ENCODE data around the gene RAB11FIP4. TPM values are rescaled to one million over a fixed set of nuclear protein-coding genes. Genes with fewer than 3 reads are reported as not detected.

Gene RAB11FIP4
- total and polyA plus RNA-seq, 2 of the 8 experiments (the other 6 are each of a cell fraction or from before 2014, with no cell fraction given) = 21.7 to 53.2 TPM

DNA sequence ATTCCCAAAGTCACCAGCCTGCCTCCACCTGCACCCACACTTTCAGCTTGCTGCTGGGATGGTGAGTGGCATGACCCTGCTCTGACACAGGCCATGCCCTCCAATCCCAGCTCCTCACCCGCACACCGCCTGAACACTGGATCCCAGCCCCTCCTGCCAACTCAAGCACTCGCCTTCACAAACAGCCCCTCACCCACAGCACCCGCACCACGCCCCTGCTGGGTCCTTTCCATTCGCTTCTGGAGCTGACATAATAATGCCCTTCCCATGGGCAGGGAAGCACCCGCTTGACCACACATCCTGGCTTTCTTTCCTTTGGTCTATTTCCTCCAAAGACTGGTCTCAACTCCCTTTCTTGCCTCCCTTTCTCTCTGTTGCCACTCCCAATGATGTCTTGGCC lies 57.6 kb downstream of the RAB11FIP4 start:
- no peak overlapping the region for H2BK20ac ChIP-seq (ENCODE audit: low read length)
- no peak for FAIRE-seq
- H3K36me3 ChIP-seq (ENCODE audit: control insufficient read depth in 2 of 4, insufficient read depth in 4 of 4, low read length in 3 of 4) = no peaks in the 10 kb centered on the region
- no peaks in the 10 kb centered on the region for H3K27me3 ChIP-seq (replicated peaks in 1 of 4; ENCODE audit: control insufficient read depth in 3 of 4, extremely low read depth in 1 of 4, insufficient read depth in 3 of 4, low read length in 3 of 4)
- H2AFZ ChIP-seq (ENCODE audit: low read length) = no peak overlapping the region
- no peaks in the 10 kb centered on the region for H4K20me1 ChIP-seq (replicated peaks in 1 of 2; ENCODE audit: control insufficient read depth in 1 of 2, insufficient read depth in 2 of 2, low read length in 2 of 2)
- 85% methylated on average over 7 of the region's 7 CpGs; no CpG with 5 or more reads in 1 of the 2 experiments for WGBS, 2 experiments (ENCODE audit: extremely low coverage in 1 of 2, insufficient coverage in 1 of 2, insufficient read length in 1 of 2, insufficient replicate concordance in 2 of 2, low coverage in 1 of 2, low lambda C conversion rate in 2 of 2, missing lambda C conversion rate in 1 of 2)
- no peak overlapping the region for H4K5ac ChIP-seq (ENCODE audit: insufficient read length, low read depth, low read length)
- H2BK5ac ChIP-seq (ENCODE audit: low read depth, low read length) = peak overlapping the region; percentile 44; the same call in 1 of the 2 replicates
- no peak overlapping the region for H3K4ac ChIP-seq (replicated peaks; ENCODE audit: insufficient read length, low read depth, low read length)
- peak overlapping the region; percentile 97; the same call in 1 of the 2 replicates for H2BK15ac ChIP-seq (ENCODE audit: low read length)
- no peak overlapping the region for H3K18ac ChIP-seq (ENCODE audit: extremely low read depth, low read length)
- no peak overlapping the region for H3K23ac ChIP-seq (ENCODE audit: insufficient read length)
- no peak overlapping the region for H3K56ac ChIP-seq (replicated peaks; ENCODE audit: insufficient read length, low read depth, low read length)
- H3K4me2 ChIP-seq (ENCODE audit: insufficient read depth in 1 of 2, low read depth in 2 of 2, low read length in 2 of 2) = no peak overlapping the region
- peak overlapping the region; percentile 90; the same call in 1 of the 2 replicates for H2BK12ac ChIP-seq (ENCODE audit: low read depth, low read length)
- H3K9me3 ChIP-seq (ENCODE audit: insufficient read depth in 2 of 2, low read depth in 1 of 2, low read length in 1 of 2) = no peaks in the 10 kb centered on the region
- no peaks in the 10 kb centered on the region for H3K79me2 ChIP-seq (ENCODE audit: control insufficient read depth in 1 of 2, insufficient read depth in 2 of 2, low read length in 2 of 2)
- H3K4me3 ChIP-seq (ENCODE audit: extremely low read depth in 1 of 4, insufficient read depth in 2 of 4, low read depth in 3 of 4, low read length in 4 of 4) = no peak overlapping the region
- no peak overlapping the region for H3K9ac ChIP-seq (replicated peaks in 1 of 4; ENCODE audit: extremely low read depth in 1 of 4, low read depth in 3 of 4, low read length in 3 of 4)
- no peak overlapping the region for H3K27ac ChIP-seq (ENCODE audit: low read depth, low read length)
- H2AK5ac ChIP-seq (ENCODE audit: low read depth, low read length) = 0 out of 2 replicates have a peak overlapping the region, but pooled peaks have one; percentile 65
- H3K14ac ChIP-seq (ENCODE audit: insufficient read length) = no peak overlapping the region
- peak overlapping the region; percentile 62 for H4K91ac ChIP-seq (replicated peaks; ENCODE audit: insufficient read length, low read length)
- peaks cover 0 to 9% (median under 1%) of the 10 kb centered on the region in 4 experiments; a peak in 2 of 7 replicates for H3K4me1 ChIP-seq (replicated peaks in 1 of 4; ENCODE audit: control insufficient read depth in 3 of 4, insufficient read depth in 4 of 4, low read length in 3 of 4)
- H2BK120ac ChIP-seq (replicated peaks; ENCODE audit: low read depth, low read length) = no peak overlapping the region
- ChIA-PET CTCF (ENCODE audit: partially characterized antibody) (interaction anchor here (0.7 to 6.5 kb wide), 13 partner anchors 11 to 85 kb away, joined by 3 to 44 read pairs (median 4); no protein-coding TSS in a partner anchor), POLR2A (ENCODE audit: partially characterized antibody) (interaction anchor here (1.5 kb wide), 1 partner anchor 62 kb away, joined by 3 read pairs; no protein-coding TSS in a partner anchor)
- no peaks in the 10 kb centered on the region for H3K79me1 ChIP-seq (ENCODE audit: low read depth, low read length)
- peak overlapping the region; percentile 36; the same call in 1 of the 2 replicates for H4K8ac ChIP-seq (ENCODE audit: extremely low read depth, insufficient read depth, low read length)
- no peak for DNase-seq (ENCODE audit: low read depth in 1 of 2, low spot score in 2 of 2)
- no peaks in the 10 kb centered on the region for H3K23me2 ChIP-seq (ENCODE audit: low read depth, low read length)
- no peak for TF ChIP-seq RFX5 (IDR thresholded peaks at IDR 0.05; ENCODE audit: borderline replicate concordance, low read depth, low read length)
- TF ChIP-seq ASH2L (IDR thresholded peaks at IDR 0.05; ENCODE audit: low read length) = no peak
- no peak for TF ChIP-seq JUN (IDR thresholded peaks at IDR 0.05; ENCODE audit: low read depth, low read length)
- no peak for TF ChIP-seq CHD2 (IDR thresholded peaks at IDR 0.05; ENCODE audit: low read length)
- no peak for TF ChIP-seq ZNF274 (IDR thresholded peaks at IDR 0.05; ENCODE audit: borderline replicate concordance, extremely low read depth, low read length)
- TF ChIP-seq RAD21 (IDR thresholded peaks at IDR 0.05 in 1 of 2, conservative IDR thresholded peaks at IDR 0.05 in 1 of 2; ENCODE audit: low read depth in 2 of 2, low read length in 2 of 2) = no peak
- TF ChIP-seq SP1 (IDR thresholded peaks at IDR 0.05; ENCODE audit: low read depth, low read length) = no peak
- TF ChIP-seq POU5F1 (IDR thresholded peaks at IDR 0.05; ENCODE audit: low read depth, low read length) = no peak
- no peak for TF ChIP-seq GTF2F1 (IDR thresholded peaks at IDR 0.05; ENCODE audit: borderline replicate concordance, low read depth, low read length)
- TF ChIP-seq RBBP5 (IDR thresholded peaks at IDR 0.05; ENCODE audit: borderline replicate concordance, low read depth, low read length) = no peak
- no peak for TF ChIP-seq TAF7 (optimal IDR thresholded peaks at IDR 0.05; ENCODE audit: borderline replicate concordance, low read depth, low read length)
- TF ChIP-seq EZH2 (IDR thresholded peaks at IDR 0.05; ENCODE audit: low read depth, low read length, severe bottlenecking) = no peak
- no peak for TF ChIP-seq CBX8 (IDR thresholded peaks at IDR 0.05; ENCODE audit: borderline replicate concordance, low read depth, low read length)
- no peak for TF ChIP-seq POLR2A (IDR thresholded peaks at IDR 0.05; ENCODE audit: control extremely low read depth in 1 of 2, low read depth in 2 of 2, low read length in 2 of 2)
